CD8-positive, alpha-beta memory T cell (primary cell): ENCODE measurements around the gene PSMG4. TPM values are rescaled to one million over a fixed set of nuclear protein-coding genes. Genes with fewer than 3 reads are reported as not detected.

Experiments used
- CTCF ChIA-PET: fragments of 350-600 bp; sonication (Branson Sonifier 250); formaldehyde crosslinking; loops from one replicate; lab custom pipeline; 2021; ENCODE audit warnings: antibody characterized with exemption; lab: Charles Lee
- POLR2A ChIA-PET: fragments of 350-600 bp; sonication (Branson Sonifier 250); formaldehyde crosslinking; loops from one replicate; lab custom pipeline; 2021; ENCODE audit warnings: antibody characterized with exemption; lab: Charles Lee
- DNase-seq, 5 donors: peaks; one replicate each; pipeline versions ENCODE4 v3.0.0 to v3.0.0-alpha.2; 2020 to 2022; ENCODE audit warnings: mixed read lengths in 1 of 5
- H3K27ac ChIP-seq: one replicate; pipeline ENCODE4 v1.7.0; 2013; ENCODE audit warnings: low read depth, mild to moderate bottlenecking, low read length, moderate library complexity
- H3K27me3 ChIP-seq: 2 replicates; pipeline ENCODE4 v1.7.0; 2013; ENCODE audit warnings: low read length, mild to moderate bottlenecking; ENCODE audit not compliant: insufficient read depth, poor library complexity, severe bottlenecking
- H3K36me3 ChIP-seq: 2 replicates; pipeline ENCODE4 v1.7.0; 2013; ENCODE audit warnings: mild to moderate bottlenecking, low read length, moderate library complexity; ENCODE audit not compliant: insufficient read depth
- H3K4me1 ChIP-seq: 2 replicates; pipeline ENCODE4 v1.7.0; 2013; ENCODE audit warnings: mild to moderate bottlenecking, low read length, moderate library complexity; ENCODE audit not compliant: insufficient read depth
- H3K4me3 ChIP-seq: 2 replicates; pipeline ENCODE4 v1.7.0; 2013; ENCODE audit warnings: mild to moderate bottlenecking, low read length
- H3K9me3 ChIP-seq: 2 replicates; pipeline ENCODE4 v1.7.0; 2013; ENCODE audit warnings: mild to moderate bottlenecking, low read length
- H3K27ac Mint-ChIP-seq, 8 donors: one replicate each; pipeline ENCODE4 v1.8.0; 2020 to 2021; ENCODE audit warnings: mixed read lengths in 8 of 8, mild to moderate bottlenecking in 6 of 8, inconsistent platforms in 3 of 8, moderate library complexity in 3 of 8
- H3K27me3 Mint-ChIP-seq, 2 donors: one replicate each; pipeline ENCODE4 v1.8.0; 2020 to 2021; ENCODE audit warnings: mixed read lengths in 2 of 2, mild to moderate bottlenecking in 1 of 2, moderate library complexity in 1 of 2
- H3K36me3 Mint-ChIP-seq, 3 donors: one replicate each; pipeline ENCODE4 v1.8.0; 2020 to 2021; ENCODE audit warnings: mixed read lengths in 3 of 3, inconsistent platforms in 1 of 3, mild to moderate bottlenecking in 1 of 3
- H3K4me1 Mint-ChIP-seq, 3 donors: one replicate each; pipeline ENCODE4 v1.8.0; 2020 to 2021; ENCODE audit warnings: mixed read lengths in 3 of 3, inconsistent platforms in 1 of 3, mild to moderate bottlenecking in 1 of 3
- H3K4me3 Mint-ChIP-seq, 7 donors: one replicate each; pipeline ENCODE4 v1.8.0; 2020 to 2021; ENCODE audit warnings: mixed read lengths in 7 of 7, mild to moderate bottlenecking in 6 of 7, moderate library complexity in 4 of 7, inconsistent platforms in 2 of 7
- H3K9me3 Mint-ChIP-seq, 5 donors: one replicate each; pipeline ENCODE4 v1.8.0; 2020 to 2022; ENCODE audit warnings: mixed read lengths in 5 of 5, mild to moderate bottlenecking in 3 of 5, moderate library complexity in 2 of 5, inconsistent platforms in 1 of 5
- polyA plus RNA-seq: library from polyadenylated mRNA; unstranded; fragments of 300-500 nt; fragmentation: Illumina TruSeq; gene quantifications from one replicate; pipeline ENCODE4 v1.2.3, GENCODE V29; 2021
- total RNA-seq, 2 experiments: library from RNA; stranded (reverse); gene quantifications; one replicate each; pipeline ENCODE4 v1.2.3, GENCODE V29; 2021

The PSMG4 gene
- total and polyA plus RNA-seq, 3 experiments from 2014 or later = 24.4 to 50.4 (median 25.2) TPM

DNA sequence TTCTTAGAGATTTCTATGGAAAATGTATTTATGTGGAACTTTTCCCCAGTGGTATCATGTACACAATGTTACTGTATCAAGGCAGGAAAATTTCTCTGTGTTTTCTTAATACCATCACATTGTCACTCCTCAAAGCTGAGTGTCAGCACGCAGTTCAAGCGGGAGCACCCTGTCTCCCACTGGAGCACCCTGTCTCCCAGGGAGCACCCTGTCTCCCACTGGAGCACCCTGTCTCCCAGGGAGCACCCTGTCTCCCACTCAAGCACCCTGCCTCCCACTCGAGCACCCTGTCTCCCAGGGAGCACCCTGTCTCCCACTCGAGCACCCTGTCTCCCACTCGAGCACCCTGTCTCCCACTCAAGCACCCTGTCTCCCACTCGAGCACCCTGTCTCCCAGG is 51.3 kb downstream of the PSMG4 start:
- no peaks in the 10 kb centered on the region for H3K36me3 ChIP-seq
- ChIA-PET CTCF (no interaction called here), POLR2A (no interaction called here)
- Mint-ChIP-seq H3K36me3 (no peaks in the 10 kb centered on the region), H3K27ac (no peak overlapping the region), H3K27me3 (peaks cover 7 to 35% of the 10 kb centered on the region in 2 donors), H3K4me3 (no peak overlapping the region), H3K9me3 (peaks cover 0 to 7% (median 0%) of the 10 kb centered on the region in 5 donors), H3K4me1 (no peaks in the 10 kb centered on the region)
- H3K27ac ChIP-seq = no peak overlapping the region
- no peaks in the 10 kb centered on the region for H3K27me3 ChIP-seq
- DNase-seq = no peak
- H3K9me3 ChIP-seq = no peaks in the 10 kb centered on the region
- H3K4me1 ChIP-seq = no peaks in the 10 kb centered on the region
- no peak overlapping the region for H3K4me3 ChIP-seq

DNA sequence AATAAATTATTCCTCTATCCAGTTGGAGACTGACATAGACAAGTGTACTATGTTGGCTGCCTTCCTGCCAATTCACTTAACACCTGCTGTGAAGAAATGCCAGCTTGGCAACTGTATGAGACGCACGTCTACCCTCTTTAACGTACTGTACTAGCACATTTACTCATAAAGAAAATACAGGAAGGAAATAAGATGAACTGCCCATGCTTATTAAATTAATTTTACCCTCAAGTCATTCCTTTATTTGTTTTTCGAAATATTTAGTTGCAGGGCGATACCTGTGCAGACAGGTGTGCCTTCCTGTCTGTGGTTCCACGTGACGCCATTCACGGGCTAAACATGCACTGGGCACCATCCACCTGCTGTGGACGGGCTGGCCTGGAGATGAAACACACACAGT is 52.0 kb downstream of the PSMG4 start:
- POLR2A ChIA-PET = no interaction called here

DNA sequence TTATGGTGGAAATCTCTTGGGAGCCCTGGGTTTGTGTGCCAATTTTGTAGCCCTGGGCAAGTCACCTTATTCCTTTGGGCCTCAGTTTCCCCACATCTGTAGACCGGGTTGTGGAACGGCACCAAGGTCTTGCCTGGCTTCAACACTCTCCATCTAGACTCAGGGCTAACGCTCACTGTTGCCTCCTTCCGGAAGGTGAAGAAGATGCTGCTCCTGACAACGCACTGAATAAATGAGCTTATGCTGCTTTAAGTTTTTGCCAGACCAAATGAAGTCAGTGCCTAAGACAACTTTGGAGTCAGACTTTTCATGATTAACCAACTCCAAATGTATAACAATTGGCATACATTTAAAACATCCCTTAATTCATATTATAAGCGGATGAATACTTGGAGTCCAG is 53.1 kb downstream of the PSMG4 start:
- Mint-ChIP-seq H3K27ac (no peak overlapping the region), H3K36me3 (no peaks in the 10 kb centered on the region), H3K27me3 (peaks cover 2 to 20% of the 10 kb centered on the region in 2 donors), H3K4me1 (no peaks in the 10 kb centered on the region), H3K9me3 (no peaks in the 10 kb centered on the region), H3K4me3 (no peak overlapping the region)
- POLR2A ChIA-PET = no interaction called here
- no peaks in the 10 kb centered on the region for H3K36me3 ChIP-seq
- H3K9me3 ChIP-seq = no peaks in the 10 kb centered on the region
- CTCF ChIA-PET = no interaction called here
- no peak for DNase-seq
- H3K27me3 ChIP-seq = no peaks in the 10 kb centered on the region
- no peak overlapping the region for H3K4me3 ChIP-seq
- H3K27ac ChIP-seq = no peak overlapping the region
- H3K4me1 ChIP-seq = peaks cover under 1% of the 10 kb centered on the region

More for the DNA sequence above, 52.0 kb downstream of the PSMG4 start:
- no peak overlapping the region for H3K27ac Mint-ChIP-seq
- H3K27ac ChIP-seq = no peak overlapping the region
- no peaks in the 10 kb centered on the region for H3K4me1 ChIP-seq
- no peak overlapping the region for H3K4me3 ChIP-seq
- no peaks in the 10 kb centered on the region for H3K9me3 ChIP-seq
- H3K4me1 Mint-ChIP-seq = no peaks in the 10 kb centered on the region
- peaks cover 5 to 29% of the 10 kb centered on the region in 2 donors for H3K27me3 Mint-ChIP-seq
- H3K9me3 Mint-ChIP-seq = peaks cover 0 to 3% (median 0%) of the 10 kb centered on the region in 5 donors
- CTCF ChIA-PET = no interaction called here
- H3K27me3 ChIP-seq = no peaks in the 10 kb centered on the region
- DNase-seq = no peak
- H3K4me3 Mint-ChIP-seq = no peak overlapping the region
- H3K36me3 ChIP-seq = no peaks in the 10 kb centered on the region
- no peaks in the 10 kb centered on the region for H3K36me3 Mint-ChIP-seq

DNA sequence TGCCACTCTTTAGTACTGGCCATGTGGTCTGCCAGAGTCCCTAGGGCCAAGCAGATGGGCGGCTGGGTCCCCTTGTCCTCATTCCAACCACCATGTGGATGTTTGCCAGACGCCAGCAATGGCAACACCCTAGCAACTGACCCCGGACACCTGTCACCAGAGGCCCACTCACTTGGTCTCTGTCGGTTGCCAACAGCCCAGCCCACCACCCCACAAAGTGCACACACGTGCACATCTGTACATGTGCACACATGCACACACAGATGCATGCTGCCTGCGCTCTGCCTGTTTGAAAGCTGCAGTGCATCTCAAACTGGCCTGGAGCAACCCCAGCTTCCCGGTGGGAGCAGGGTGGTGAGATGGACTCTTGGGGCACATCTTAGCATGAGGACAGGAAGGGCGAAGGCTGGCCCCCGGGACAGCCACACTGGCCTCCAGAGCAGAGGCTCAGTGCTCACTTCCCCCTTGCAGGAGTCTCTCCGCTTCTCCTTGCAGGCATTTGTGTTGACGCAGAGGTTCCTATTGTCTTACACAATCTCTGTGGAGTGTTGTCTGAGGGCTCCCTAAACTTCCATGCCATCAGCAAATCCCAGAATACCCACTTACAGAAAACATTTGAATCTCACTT is 54.0 kb downstream of the PSMG4 start:
- H3K27ac ChIP-seq = no peak overlapping the region
- no peaks in the 10 kb centered on the region for H3K36me3 Mint-ChIP-seq

DNA sequence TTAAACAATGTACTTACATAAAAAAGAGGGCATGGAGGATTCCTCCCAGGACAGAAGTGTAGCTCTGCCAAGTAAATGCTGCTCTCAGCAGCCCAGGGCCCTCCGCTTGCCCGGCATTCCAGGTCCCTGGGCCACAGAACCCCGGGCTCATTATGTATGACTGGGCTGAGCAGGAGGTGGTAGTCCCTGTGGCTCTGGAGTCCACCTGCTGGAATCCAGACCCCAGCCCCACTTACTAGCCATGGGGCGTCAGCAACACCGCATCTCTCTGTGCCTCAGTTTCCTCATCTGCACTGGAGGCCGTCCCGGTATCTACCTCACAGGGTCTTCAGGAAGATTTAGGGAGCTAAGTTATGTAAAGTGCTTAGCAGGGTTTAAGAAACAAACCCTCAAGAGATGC is 55.4 kb downstream of the PSMG4 start:
- Mint-ChIP-seq H3K27ac (no peak overlapping the region), H3K27me3 (peaks cover 8 to 25% of the 10 kb centered on the region in 2 donors), H3K4me3 (no peak overlapping the region), H3K36me3 (no peaks in the 10 kb centered on the region), H3K4me1 (peaks cover 16 to 18% (median 17%) of the 10 kb centered on the region in 3 donors), H3K9me3 (no peaks in the 10 kb centered on the region)
- ChIA-PET POLR2A (no interaction called here), CTCF (no interaction called here)
- Histone ChIP-seq H3K36me3 (no peaks in the 10 kb centered on the region), H3K27ac (no peak overlapping the region), H3K27me3 (no peaks in the 10 kb centered on the region), H3K9me3 (no peaks in the 10 kb centered on the region), H3K4me3 (no peak overlapping the region), H3K4me1 (peaks cover 22% of the 10 kb centered on the region)
- DNase-seq = no peak

More for the DNA sequence above, 54.0 kb downstream of the PSMG4 start:
- ChIA-PET CTCF (no interaction called here), POLR2A (no interaction called here)
- no peak overlapping the region for H3K27ac Mint-ChIP-seq
- no peak for DNase-seq
- no peaks in the 10 kb centered on the region for H3K36me3 ChIP-seq
- H3K27me3 ChIP-seq = no peaks in the 10 kb centered on the region
- H3K9me3 ChIP-seq = no peaks in the 10 kb centered on the region
- no peaks in the 10 kb centered on the region for H3K9me3 Mint-ChIP-seq
- no peak overlapping the region for H3K4me3 ChIP-seq
- H3K4me1 Mint-ChIP-seq = peaks cover 2 to 4% (median 2%) of the 10 kb centered on the region in 3 donors
- no peak overlapping the region for H3K4me3 Mint-ChIP-seq
- peaks cover 5 to 26% of the 10 kb centered on the region in 2 donors for H3K27me3 Mint-ChIP-seq
- H3K4me1 ChIP-seq = peaks cover 9% of the 10 kb centered on the region

DNA sequence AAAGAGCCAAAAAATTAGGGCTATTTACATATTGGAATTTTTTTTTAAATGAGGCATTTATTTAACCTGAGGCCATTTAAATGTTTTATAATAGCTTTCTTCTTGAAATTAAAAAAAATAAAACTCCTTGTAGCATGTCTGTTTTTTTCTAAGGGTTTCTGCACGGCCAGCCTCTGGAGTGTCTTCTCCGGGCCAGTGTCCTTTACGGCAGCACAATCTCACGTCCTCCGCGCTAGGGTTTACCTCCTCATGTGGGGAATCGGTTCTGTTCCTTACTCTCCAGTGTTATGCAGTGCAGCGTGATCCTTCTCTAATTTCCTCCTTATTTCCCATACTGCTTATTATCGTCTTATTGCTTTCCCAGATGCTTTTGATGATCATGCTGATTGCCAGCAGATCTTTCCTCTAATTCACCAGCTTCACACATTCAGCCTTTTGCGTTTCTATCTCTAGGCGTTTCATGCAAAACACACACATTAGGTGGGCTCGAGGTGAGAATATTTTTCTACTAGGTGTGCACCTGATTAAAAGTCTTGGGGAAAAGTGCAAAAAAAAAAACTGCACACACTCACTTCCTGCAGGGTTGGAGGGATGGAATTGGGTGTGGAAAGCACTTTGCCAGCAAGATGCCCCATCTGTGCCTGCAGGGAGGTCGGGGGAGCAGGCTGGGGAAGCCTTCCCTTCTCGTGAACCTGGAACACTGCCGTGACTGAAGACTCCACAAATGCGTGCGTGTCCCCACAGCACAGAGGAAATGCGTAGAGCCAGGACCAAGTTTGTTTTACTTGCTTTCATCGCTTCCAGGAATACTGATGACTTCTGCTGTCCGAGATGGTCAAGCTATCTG is 56.1 kb downstream of the PSMG4 start:
- Histone ChIP-seq H3K27ac (no peak overlapping the region), H3K4me1 (peaks cover 22% of the 10 kb centered on the region), H3K36me3 (no peaks in the 10 kb centered on the region), H3K27me3 (no peaks in the 10 kb centered on the region), H3K9me3 (no peaks in the 10 kb centered on the region), H3K4me3 (no peak overlapping the region)
- Mint-ChIP-seq H3K4me1 (peaks cover 18 to 22% (median 21%) of the 10 kb centered on the region in 3 donors), H3K27me3 (peaks cover 8 to 26% of the 10 kb centered on the region in 2 donors), H3K27ac (no peak overlapping the region), H3K36me3 (no peaks in the 10 kb centered on the region), H3K9me3 (no peaks in the 10 kb centered on the region), H3K4me3 (no peak overlapping the region)
- CTCF ChIA-PET = no interaction called here
- DNase-seq = no peak
- POLR2A ChIA-PET = no interaction called here

DNA sequence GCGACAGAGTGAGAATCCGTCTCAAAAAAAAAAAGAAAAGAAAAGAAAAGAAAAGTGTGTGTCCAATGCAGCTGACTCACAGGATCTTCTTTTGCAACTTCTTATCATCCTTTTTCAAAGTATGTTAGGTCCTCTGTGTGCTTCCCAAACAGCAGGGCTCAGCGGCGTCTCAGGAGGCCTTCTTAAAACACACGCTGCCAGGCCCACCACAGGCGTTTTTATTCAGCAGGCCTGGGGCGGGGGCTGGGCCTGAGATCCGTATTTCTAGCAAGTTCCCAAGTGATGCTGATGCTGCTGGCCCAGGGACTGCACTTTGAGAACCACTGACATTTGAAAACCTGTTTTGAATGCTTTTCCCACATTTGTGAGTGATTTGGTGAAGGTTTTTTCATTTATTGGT is 57.1 kb downstream of the PSMG4 start:
- Histone ChIP-seq H3K4me3 (no peak overlapping the region), H3K9me3 (no peaks in the 10 kb centered on the region), H3K27ac (no peak overlapping the region), H3K4me1 (peaks cover 22% of the 10 kb centered on the region), H3K27me3 (no peaks in the 10 kb centered on the region), H3K36me3 (no peaks in the 10 kb centered on the region)
- Mint-ChIP-seq H3K4me3 (no peak overlapping the region), H3K36me3 (no peaks in the 10 kb centered on the region), H3K9me3 (no peaks in the 10 kb centered on the region), H3K27me3 (peaks cover 8 to 26% of the 10 kb centered on the region in 2 donors), H3K27ac (no peak overlapping the region), H3K4me1 (peaks cover 18 to 22% (median 21%) of the 10 kb centered on the region in 3 donors)
- POLR2A ChIA-PET = no interaction called here
- no peak for DNase-seq
- CTCF ChIA-PET = no interaction called here

DNA sequence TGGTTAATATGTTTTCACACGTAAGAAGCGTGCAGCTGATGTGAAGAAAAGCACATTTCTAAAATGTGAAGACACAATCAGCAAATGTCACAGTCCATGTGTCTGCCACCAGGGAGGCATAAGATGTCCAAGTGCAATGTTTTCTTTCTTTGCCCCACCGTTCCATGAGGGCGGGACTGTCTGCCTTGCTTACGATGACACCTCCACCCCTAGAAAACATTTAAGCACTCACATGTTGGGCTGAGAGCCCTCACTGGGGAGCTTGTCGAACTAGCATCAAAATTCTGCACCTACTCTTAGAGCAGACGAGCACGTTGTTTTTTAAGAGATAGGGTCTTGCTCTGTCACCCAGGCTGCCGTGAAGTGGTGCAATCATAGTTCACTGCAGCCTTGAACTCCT is 57.6 kb downstream of the PSMG4 start:
- CTCF ChIA-PET = no interaction called here
- H3K36me3 ChIP-seq = no peaks in the 10 kb centered on the region

More for the DNA sequence above, 57.6 kb downstream of the PSMG4 start:
- H3K9me3 Mint-ChIP-seq = no peaks in the 10 kb centered on the region
- H3K4me1 Mint-ChIP-seq = peaks cover 18 to 22% (median 21%) of the 10 kb centered on the region in 3 donors
- Histone ChIP-seq H3K27ac (no peak overlapping the region), H3K4me3 (no peak overlapping the region), H3K4me1 (peaks cover 22% of the 10 kb centered on the region), H3K27me3 (no peaks in the 10 kb centered on the region), H3K9me3 (no peaks in the 10 kb centered on the region)
- no peak overlapping the region for H3K27ac Mint-ChIP-seq
- H3K4me3 Mint-ChIP-seq = no peak overlapping the region
- POLR2A ChIA-PET = no interaction called here
- H3K27me3 Mint-ChIP-seq = peaks cover 8 to 30% of the 10 kb centered on the region in 2 donors
- DNase-seq = no peak
- no peaks in the 10 kb centered on the region for H3K36me3 Mint-ChIP-seq
